OCI-LY3 (cell line): Measurements from ENCODE around the gene LRRC53.

Experiments used
- H2AFZ ChIP-seq: fragments of 200-600, 300-600 bp; shearing (Covaris generic); 2 replicates; pipeline ENCODE4 v1.6.0; 2014; ENCODE audit warnings: antibody characterized with exemption, low read depth, low read length
- H3K27ac ChIP-seq: fragments of 200-600, 300-600 bp; sonication (generic); 2 replicates; pipeline ENCODE4 v1.5.1; 2014; ENCODE audit warnings: mild to moderate bottlenecking, low read length, moderate library complexity, mixed read lengths
- H3K27me3 ChIP-seq: fragments of 200-600, 300-600 bp; sonication (generic); 2 replicates; pipeline ENCODE4 v1.6.1; 2014; ENCODE audit warnings: low read depth, low read length, mixed read lengths
- H3K36me3 ChIP-seq: fragments of 200-600, 300-600 bp; sonication (generic); replicated peaks from 2 replicates; pipeline ENCODE3; 2014; ENCODE audit warnings: low read depth, low read length, mixed read lengths
- H3K4me1 ChIP-seq: fragments of 300-600, 200-600 bp; sonication (generic); 2 replicates; pipeline ENCODE4 v1.6.1; 2014; ENCODE audit warnings: low read length, mixed read lengths
- H3K4me2 ChIP-seq: fragments of 200-600, 300-600 bp; sonication (generic); 2 replicates; pipeline ENCODE4 v1.6.1; 2014; ENCODE audit warnings: low read length, mixed read lengths
- H3K4me3 ChIP-seq: fragments of 300-600, 200-600 bp; sonication (generic); 2 replicates; pipeline ENCODE4 v1.5.1; 2014; ENCODE audit warnings: antibody characterized with exemption, mild to moderate bottlenecking, low read length, moderate library complexity
- H3K79me2 ChIP-seq: fragments of 300-600, 200-600 bp; shearing (Covaris generic); 2 replicates; pipeline ENCODE4 v1.6.1; 2014; ENCODE audit warnings: mild to moderate bottlenecking, low read length, mixed read lengths
- H3K9ac ChIP-seq: fragments of 300-600, 200-600 bp; shearing (Covaris generic); 2 replicates; pipeline ENCODE4 v1.6.0; 2014; ENCODE audit warnings: mild to moderate bottlenecking, low read length, moderate library complexity
- H3K9me3 ChIP-seq: fragments of 200-600, 300-600 bp; shearing (Covaris generic); 2 replicates; pipeline ENCODE4 v1.6.1; 2014; ENCODE audit warnings: low read length, mixed read lengths; ENCODE audit not compliant: insufficient read depth
- H4K20me1 ChIP-seq: fragments of 200-600, 300-600 bp; sonication (generic); 2 replicates; pipeline ENCODE4 v1.6.1; 2016; ENCODE audit warnings: low read length, mixed read lengths; ENCODE audit not compliant: insufficient read depth
- CTCF ChIP-seq: fragments of 200-600, 300-600 bp; sonication (generic); IDR thresholded peaks from 2 replicates; pipeline ENCODE4 v1.5.1; 2014; ENCODE audit warnings: antibody characterized with exemption, low read length, low read depth
- EZH2phosphoT487 ChIP-seq: fragments of 200-600 bp; shearing (Covaris generic); IDR thresholded peaks from 2 replicates; pipeline ENCODE4 v1.6.1; 2018; ENCODE audit warnings: antibody characterized with exemption, mixed run types, low read depth

The LRRC53 gene

GRCh38 chr1:74470251-74470650, 42.2 kb downstream of the LRRC53 start:
- Histone ChIP-seq H3K27me3 (peaks cover 41% of the 10 kb centered on the region), H3K4me3 (no peak overlapping the region), H3K27ac (no peak overlapping the region), H3K79me2 (no peaks in the 10 kb centered on the region), H3K36me3 (no peaks in the 10 kb centered on the region), H3K9me3 (no peaks in the 10 kb centered on the region), H2AFZ (no peak overlapping the region), H4K20me1 (no peaks in the 10 kb centered on the region), H3K4me1 (no peaks in the 10 kb centered on the region), H3K4me2 (no peak overlapping the region), H3K9ac (no peak overlapping the region)
- TF ChIP-seq EZH2phosphoT487 (no peak), CTCF (no peak)

- no peak for TF ChIP-seq EZH2phosphoT487
- TF ChIP-seq CTCF, result peak; percentile 67
- Histone ChIP-seq H3K4me3 (no peak overlapping the region), H3K27me3 (peaks cover 41% of the 10 kb centered on the region)
These were observed 43.3 kb downstream of the LRRC53 start for GRCh38 chr1:74468982-74469603.

GRCh38 chr1:74467786-74468377, 44.5 kb downstream of the LRRC53 start:
- no peak overlapping the region for H3K4me3 ChIP-seq
- no peaks in the 10 kb centered on the region for H3K9me3 ChIP-seq

More at GRCh38 chr1:74468982-74469603, 43.3 kb downstream of the LRRC53 start:
- Histone ChIP-seq H3K9ac (no peak overlapping the region), H3K79me2 (no peaks in the 10 kb centered on the region), H3K36me3 (no peaks in the 10 kb centered on the region), H3K27ac (no peak overlapping the region), H2AFZ (no peak overlapping the region), H3K4me1 (peaks cover 5% of the 10 kb centered on the region), H3K4me2 (no peak overlapping the region), H3K9me3 (no peaks in the 10 kb centered on the region), H4K20me1 (no peaks in the 10 kb centered on the region)

More at GRCh38 chr1:74467786-74468377, 44.5 kb downstream of the LRRC53 start:
- Histone ChIP-seq H3K27me3 (peaks cover 41% of the 10 kb centered on the region), H2AFZ (no peak overlapping the region), H4K20me1 (no peaks in the 10 kb centered on the region), H3K79me2 (no peaks in the 10 kb centered on the region), H3K4me2 (no peak overlapping the region), H3K9ac (no peak overlapping the region), H3K4me1 (peaks cover 15% of the 10 kb centered on the region), H3K27ac (no peak overlapping the region), H3K36me3 (no peaks in the 10 kb centered on the region)
- TF ChIP-seq CTCF (no peak), EZH2phosphoT487 (no peak)
